ENCODE data around the gene SGMS2.

The SGMS2 gene

GRCh38 chr4:107824350-107825071, at the start of gene SGMS2:
Gene SGMS2 (plus strand): TSS chr4:107824932. CDS start chr4:107895554, 70,622 bp downstream.
- DNase-seq (ENCODE audit: low read depth, low spot score) = no peak

DNA sequence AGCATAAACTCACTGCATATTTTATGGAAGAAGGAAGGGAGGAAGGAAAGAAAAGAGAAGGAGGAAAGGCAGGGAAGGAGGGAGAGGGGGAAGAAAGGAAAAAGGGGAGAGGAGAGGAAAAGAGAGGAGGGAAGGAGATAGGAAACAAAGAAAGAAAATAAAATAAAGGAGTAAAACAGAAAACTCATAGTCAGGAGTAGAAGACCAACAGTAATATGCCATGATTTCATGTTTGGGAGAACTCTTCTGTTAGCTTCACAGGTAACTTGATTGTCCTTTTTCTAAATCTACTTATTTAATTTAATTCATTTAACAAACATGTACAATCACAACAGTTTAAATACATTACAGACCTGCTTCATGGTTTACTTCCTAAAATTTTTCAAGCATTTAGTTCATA, 46.8 kb upstream of the SGMS2 start:
- DNase-seq (ENCODE audit: low read depth, low spot score) = no peak

- DNase-seq (ENCODE audit: low read depth, low spot score) = no peak
Measured at GRCh38 chr4:107778784-107779530, 45.8 kb upstream of the SGMS2 start.

DNA sequence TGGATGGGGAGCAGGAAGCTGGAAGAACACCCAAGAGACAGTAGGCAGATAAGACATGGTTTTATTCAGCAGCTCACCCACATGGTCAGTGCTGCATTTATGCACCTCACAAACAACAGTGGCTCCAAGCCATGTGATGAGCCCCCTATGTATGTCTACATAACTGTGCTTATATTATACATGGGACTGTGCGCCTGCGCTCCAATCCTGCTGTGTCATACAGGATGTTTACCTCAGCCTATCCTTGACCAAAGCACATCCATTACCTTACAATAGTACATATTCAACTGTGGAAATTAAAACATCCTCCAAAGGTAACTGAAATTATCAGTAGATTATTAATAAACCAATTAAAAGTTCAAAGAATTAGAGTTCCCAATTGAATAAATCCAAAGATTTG, 44.1 kb upstream of the SGMS2 start:
- DNase-seq (ENCODE audit: low read depth, low spot score) = no peak

- no peak for DNase-seq (ENCODE audit: low read depth, low spot score)
Measured at GRCh38 chr4:107791902-107792301, 32.8 kb upstream of the SGMS2 start.

DNA sequence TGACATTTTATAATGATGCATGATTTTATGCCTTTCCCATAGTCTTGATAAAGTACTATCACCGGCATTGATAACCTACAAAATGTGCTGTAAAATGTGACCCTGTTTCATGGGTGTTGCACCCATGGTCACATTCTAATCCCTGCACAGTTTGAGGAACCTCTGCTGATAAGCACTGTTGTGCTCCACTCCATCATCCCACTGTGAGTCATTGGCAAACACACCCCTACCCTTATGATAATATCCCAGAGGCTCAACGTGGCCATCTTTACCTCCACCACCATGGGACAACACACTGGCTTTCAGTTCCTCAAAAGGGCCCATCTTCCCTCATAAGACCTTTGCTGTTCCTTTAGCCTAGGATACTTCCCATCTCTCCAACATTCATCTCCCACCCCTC, 32.0 kb upstream of the SGMS2 start:
- no peak for DNase-seq (ENCODE audit: low read depth, low spot score)

DNA sequence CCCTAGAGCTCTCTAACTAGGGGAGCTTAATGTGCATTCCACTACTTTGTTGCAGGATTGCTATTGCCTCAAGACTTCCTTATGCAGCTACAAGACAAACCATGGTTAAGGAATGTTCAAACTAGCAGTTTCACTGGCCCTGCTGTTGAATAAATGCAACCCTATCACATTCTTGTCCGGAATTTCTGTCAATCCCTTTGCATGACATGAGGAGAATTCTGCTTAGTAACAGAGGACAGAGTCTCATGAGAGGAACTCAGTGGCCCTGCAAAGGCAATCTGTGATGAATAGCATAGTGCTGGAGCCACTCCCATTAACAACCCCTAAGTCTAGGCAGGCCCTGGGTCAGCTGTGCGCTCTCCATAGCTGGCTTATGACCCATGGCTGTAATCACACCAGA, 30.7 kb upstream of the SGMS2 start:
- no peak for DNase-seq (ENCODE audit: low read depth, low spot score)

DNA sequence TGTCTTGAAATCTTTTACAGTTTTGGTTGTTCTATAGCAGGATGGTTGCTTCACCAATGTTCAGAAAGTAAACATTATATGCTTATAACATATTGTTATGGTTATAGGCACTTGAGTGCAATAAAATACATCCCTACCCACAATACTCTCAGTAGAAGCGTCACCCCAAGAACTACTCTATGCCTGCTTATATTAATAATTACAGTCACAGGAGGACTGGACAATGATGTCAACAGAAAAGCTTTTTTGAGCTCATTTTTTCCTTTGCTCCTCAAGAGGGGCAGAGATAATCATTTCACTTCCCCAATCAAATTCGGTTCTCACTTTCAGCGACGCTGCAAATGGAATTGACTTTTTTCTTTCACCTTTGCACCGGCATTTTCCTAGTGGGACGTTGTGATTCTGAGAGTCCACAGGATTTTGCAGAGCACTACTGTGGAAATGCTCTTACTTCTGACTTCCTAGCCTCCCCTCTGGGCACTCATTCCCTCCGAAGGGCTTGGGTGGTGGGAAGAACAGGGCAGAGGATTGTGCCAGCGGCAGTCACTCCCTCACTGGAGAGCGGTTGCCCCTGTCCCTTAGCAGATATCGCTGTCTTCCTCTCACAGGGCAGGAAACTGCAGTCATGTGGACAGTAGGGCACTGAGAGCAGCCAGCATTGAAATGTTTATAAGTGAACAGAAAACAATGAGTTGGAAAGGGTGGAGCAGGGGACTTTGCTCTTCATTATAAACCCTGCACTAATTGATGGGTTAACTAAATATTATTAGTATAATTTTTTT, 24.9 kb upstream of the SGMS2 start:
- no peak for DNase-seq (ENCODE audit: low read depth, low spot score)

DNA sequence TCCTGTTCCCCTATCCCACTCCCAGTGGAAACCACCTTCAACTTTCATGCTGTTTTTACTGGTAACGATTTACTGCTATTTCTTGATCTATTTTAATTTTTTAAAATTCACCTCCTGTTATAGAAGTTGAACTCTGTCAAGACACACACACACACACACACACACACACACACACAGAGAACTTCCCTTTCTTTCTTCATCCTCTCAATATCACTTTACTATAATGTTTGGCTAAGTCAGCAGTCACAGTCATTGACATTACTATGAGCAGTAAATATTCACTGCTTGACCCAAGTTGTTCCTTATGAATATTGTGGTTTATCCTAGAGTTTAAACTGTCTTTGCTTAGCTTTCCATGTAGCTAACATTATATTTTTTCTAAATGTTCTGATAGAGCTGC, 24.0 kb upstream of the SGMS2 start:
- no peak for DNase-seq (ENCODE audit: low read depth, low spot score)

DNA sequence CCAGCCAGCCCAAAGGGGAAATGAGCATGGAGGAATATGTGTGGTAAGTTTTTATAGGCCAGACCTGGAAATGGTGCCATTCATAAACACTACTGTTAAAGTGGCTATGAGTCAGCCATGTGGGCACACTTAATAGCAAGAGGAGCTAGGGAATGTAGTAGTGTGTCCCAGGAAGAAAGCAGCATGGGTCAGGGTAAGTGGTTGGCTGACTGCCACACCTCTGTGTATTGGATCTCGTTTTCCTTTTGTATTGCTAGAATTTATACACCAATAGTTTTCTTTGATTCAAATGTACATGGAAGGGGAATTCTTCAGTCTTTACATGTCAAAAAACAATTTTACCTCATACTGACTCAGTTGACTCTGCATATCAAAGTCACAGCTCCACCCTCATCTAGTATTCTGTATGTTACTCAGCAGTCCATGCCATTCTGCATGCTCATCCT, 22.9 kb upstream of the SGMS2 start:
- DNase-seq (ENCODE audit: low read depth, low spot score) = no peak

DNA sequence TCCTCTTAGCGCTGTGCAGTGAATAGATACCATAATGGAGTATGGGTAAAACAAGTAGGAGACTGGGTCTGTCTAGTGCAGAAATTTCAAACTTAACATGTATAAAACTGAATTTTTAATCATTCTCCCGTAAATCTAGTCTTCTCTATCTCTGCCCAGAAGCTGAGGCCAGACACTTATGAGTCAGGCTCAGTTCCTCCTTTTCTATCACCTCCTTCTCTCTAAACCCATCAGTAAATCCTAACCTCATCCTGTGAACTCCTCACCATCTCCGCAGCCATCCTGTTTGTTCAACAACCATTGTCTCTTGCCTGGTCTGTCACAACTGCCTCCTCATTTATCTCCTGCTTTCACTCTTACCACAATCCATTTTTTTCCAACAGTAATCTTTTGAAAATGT, 19.8 kb upstream of the SGMS2 start:
- no peak for DNase-seq (ENCODE audit: low read depth, low spot score)

- DNase-seq (ENCODE audit: low read depth, low spot score) = no peak
Measured at GRCh38 chr4:107806196-107806595, 18.5 kb upstream of the SGMS2 start.

GRCh38 chr4:107808572-107808971, 16.2 kb upstream of the SGMS2 start:
- DNase-seq (ENCODE audit: low read depth, low spot score) = no peak

DNA sequence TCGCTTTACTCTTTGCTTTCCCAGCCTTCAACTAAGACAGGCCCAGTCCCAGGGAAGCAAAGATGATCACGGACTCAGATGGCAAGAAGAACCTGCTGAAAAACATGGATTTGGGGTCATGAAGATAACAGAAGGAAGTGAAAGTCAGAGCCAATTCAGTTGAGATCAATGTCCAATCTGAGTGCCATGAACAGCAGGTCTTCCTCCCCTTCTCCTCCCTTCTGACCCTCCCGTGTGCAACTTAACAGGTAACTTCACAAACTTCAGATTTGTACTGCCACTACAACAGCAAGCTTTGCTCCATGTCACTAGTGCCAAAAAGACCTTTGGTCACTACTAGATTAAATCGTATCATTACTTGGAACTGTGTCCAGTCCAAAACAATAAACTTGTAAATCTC, 15.5 kb upstream of the SGMS2 start:
- no peak for DNase-seq (ENCODE audit: low read depth, low spot score)

GRCh38 chr4:107814758-107815157, 10.0 kb upstream of the SGMS2 start:
- DNase-seq (ENCODE audit: low read depth, low spot score) = no peak

DNA sequence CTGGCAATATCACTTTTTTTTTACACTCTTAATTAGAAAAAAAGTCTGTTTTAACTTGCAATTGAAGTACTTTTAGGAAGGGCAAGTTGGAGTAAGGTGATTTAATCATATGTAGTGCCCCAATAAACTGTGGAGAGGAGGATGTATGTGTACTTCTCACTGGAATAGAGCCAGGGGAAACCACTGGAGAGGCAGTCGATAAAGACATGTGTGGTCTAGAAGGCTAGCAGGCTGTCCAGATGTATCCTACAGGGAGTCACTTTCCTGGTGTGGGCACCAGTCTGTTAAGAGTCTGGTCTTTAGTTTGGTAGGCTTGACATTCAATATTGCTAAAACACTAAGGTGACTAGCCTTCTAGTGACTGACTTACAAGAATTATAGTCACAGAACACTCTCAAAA, 9.6 kb upstream of the SGMS2 start:
- no peak for DNase-seq (ENCODE audit: low read depth, low spot score)

- no peak for DNase-seq (ENCODE audit: low read depth, low spot score)
Measured at GRCh38 chr4:107818301-107818910, 6.3 kb upstream of the SGMS2 start.

GRCh38 chr4:107823870-107824349, 822 bp upstream of the SGMS2 start:
- DNase-seq (ENCODE audit: low read depth, low spot score) = no peak

DNA sequence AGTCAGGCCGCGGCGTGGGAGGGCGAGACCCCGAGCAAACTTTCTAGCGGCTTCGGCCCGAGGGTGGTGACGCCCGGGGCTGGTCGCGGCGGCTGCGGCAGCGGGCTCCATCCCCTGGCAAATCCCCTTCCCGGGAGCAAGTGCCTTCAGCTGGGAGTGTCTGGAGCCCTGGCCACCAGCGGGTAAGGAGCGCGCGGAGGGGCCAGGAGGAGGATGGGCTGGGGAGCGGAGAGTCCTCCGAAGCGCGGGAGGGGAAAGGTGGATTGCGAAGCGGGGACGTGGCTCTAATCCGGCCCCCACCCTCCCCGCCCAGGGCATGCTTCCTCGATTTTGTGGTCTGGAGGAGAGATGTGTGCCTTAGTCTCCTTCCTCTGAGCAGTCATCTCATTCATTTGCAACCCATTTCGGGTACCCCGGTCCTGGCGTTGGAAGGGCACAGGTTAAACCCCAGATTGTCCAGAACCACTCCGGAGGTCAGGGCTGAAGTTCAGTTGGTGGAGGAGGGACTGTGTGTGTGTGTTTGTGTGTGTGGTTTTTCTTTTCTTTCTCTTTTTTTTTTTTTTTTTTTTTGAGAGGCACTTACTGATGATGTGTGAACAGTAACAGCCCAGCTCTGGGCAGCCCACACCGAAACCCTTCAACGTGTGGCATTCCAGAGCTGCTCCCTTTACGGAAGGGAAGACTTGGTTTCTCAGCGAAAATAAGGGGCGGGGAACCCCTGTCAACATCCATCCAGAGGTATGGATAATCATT, 516 bp downstream of the SGMS2 start:
- DNase-seq (ENCODE audit: low read depth, low spot score) = no peak

DNA sequence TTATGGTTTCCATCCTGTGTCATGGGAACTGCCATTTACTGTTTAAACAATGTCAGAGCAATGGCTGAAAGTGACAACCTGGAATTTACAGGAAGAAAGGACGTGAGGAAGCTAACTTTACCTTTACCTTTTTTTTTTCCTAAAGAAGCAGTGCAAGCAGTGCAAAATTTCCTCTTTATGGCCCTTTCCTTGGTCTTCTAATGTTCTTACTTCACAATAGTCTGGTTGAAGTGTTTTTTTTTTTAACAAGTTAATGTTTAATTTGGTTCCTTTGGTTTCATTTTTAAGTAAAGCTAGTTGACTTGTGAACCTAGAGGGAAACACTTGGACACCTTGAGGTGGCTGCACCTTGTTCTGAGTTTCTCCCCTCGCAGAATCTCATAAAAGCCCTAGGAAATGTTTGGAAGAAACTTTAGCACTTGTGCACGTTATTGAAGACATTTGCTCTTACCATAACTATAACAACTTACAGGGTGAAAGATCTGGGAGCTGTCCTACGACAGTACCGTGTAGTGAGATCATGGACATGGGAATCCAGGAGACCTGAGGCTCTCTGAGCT, 1.8 kb downstream of the SGMS2 start:
- no peak for DNase-seq (ENCODE audit: low read depth, low spot score)
